22Rv1 (cell line): ENCODE results near the gene RNF220.

Experiments
- CTCF ChIP-seq: fragments of 450-650 bp; IDR thresholded peaks from 2 replicates; pipeline ENCODE4 v1.5.1; 2017; ENCODE audit warnings: mild to moderate bottlenecking
- ZFX ChIP-seq: fragments of 450-650 bp; IDR thresholded peaks from 2 replicates; pipeline ENCODE4 v1.6.1; 2017; ENCODE audit warnings: antibody characterized with exemption, borderline replicate concordance

- TF ChIP-seq CTCF = no peak
- TF ChIP-seq ZFX = no peak
These were observed 170.3 kb downstream of the RNF220 start for GRCh38 chr1:44575396-44575795.
